ENCODE measurements around the gene HES2. TPM values are rescaled to one million over a fixed set of nuclear protein-coding genes. Genes with fewer than 3 reads are reported as not detected.
A peak's percentile ranks its signal among the peaks of the same experiment; 100 is the strongest.

The HES2 gene
- total RNA-seq, 1 experiment from 2014 or later = 1.2 TPM

DNA sequence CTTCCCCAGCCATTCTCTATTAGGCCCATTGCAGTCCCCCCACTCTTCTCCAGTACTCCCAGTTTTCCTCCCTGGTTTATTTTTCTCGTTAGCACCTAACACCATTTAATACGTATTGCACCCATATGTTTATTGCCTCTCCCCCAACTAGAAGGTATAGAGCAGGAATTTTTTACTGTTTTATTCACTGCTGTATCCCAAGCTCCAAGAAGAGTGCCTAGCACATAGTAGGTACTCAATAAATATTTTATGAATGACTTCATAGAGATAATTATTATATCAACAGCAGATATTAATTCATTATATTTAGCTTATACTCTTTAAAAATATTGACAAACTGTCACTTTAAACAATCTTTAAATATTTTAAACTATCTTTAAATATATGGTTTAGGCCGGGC is 20.4 kb downstream of the HES2 start:
- no peak overlapping the region for H2AK5ac ChIP-seq (ENCODE audit: insufficient read length, low read length)

More for the DNA sequence above, 20.4 kb downstream of the HES2 start:
- Histone ChIP-seq H4K20me1 (ENCODE audit: control insufficient read depth, insufficient read depth, insufficient read length) (no peaks in the 10 kb centered on the region), H4K8ac (replicated peaks; ENCODE audit: insufficient read length, low read depth, low read length) (no peak overlapping the region), H2BK15ac (ENCODE audit: low read depth, low read length) (no peak overlapping the region), H2BK5ac (ENCODE audit: insufficient read length, low read length) (no peak overlapping the region), H2BK20ac (ENCODE audit: low read depth, low read length, poor library complexity, severe bottlenecking) (no peak overlapping the region), H3K23me2 (ENCODE audit: insufficient read length, low read depth, low read length, poor library complexity, severe bottlenecking) (peaks cover under 1% of the 10 kb centered on the region), H3K18ac (ENCODE audit: insufficient read length, low read depth, low read length) (no peak overlapping the region), H3K56ac (ENCODE audit: insufficient read length, low read depth, low read length) (no peak overlapping the region), H3K79me1 (ENCODE audit: insufficient read depth, low read depth, low read length, poor library complexity, severe bottlenecking) (no peaks in the 10 kb centered on the region), H4K91ac (ENCODE audit: insufficient read length, low read depth, low read length) (no peak overlapping the region), H2BK12ac (ENCODE audit: insufficient read length, low read depth, low read length) (no peak overlapping the region), H4K5ac (ENCODE audit: insufficient read length, low read depth, low read length) (no peak overlapping the region), H3K14ac (ENCODE audit: insufficient read depth, low read length) (no peak overlapping the region), H3K9ac (ENCODE audit: extremely low read depth, insufficient read length, low read length) (no peak overlapping the region), H3K27me3 (ENCODE audit: insufficient read depth, low read length) (no peaks in the 10 kb centered on the region), H3K9me3 (ENCODE audit: control insufficient read depth, low read depth, low read length) (no peaks in the 10 kb centered on the region), H3K79me2 (ENCODE audit: insufficient read depth, low read length) (no peaks in the 10 kb centered on the region; the same call in 1 of the 2 replicates), H3K4me1 (ENCODE audit: insufficient read depth, low read length) (no peaks in the 10 kb centered on the region), H3K23ac (ENCODE audit: insufficient read length, low read depth, low read length) (no peak overlapping the region), H2BK120ac (ENCODE audit: low read depth, low read length, poor library complexity, severe bottlenecking) (no peak overlapping the region), H3K4ac (ENCODE audit: low read depth, low read length) (no peak overlapping the region), H3K27ac (ENCODE audit: insufficient read length, low read depth, low read length) (no peak overlapping the region), H3T11ph (ENCODE audit: low read length) (no peak overlapping the region), H3K4me2 (ENCODE audit: insufficient read depth, insufficient read length, low read length) (no peak overlapping the region), H2AFZ (ENCODE audit: low read length) (no peak overlapping the region)
- peaks cover 40% of the 10 kb centered on the region for H3K27me3 Mint-ChIP-seq (ENCODE audit: low read depth)
- DNase-seq = no peak
- peak overlapping the region in 1 of 3 experiments; percentile 15; a peak in 1 of 7 replicates for H3K27ac Mint-ChIP-seq
- peaks cover under 1% of the 10 kb centered on the region in 2 experiments for H3K4me1 Mint-ChIP-seq
- WGBS (ENCODE audit: extremely low coverage, insufficient read length, low lambda C conversion rate) = no CpG with 5 or more reads among the region's 3 CpGs
- H3K9me3 Mint-ChIP-seq = no peaks in the 10 kb centered on the region
- TF ChIP-seq, protein P1, sequence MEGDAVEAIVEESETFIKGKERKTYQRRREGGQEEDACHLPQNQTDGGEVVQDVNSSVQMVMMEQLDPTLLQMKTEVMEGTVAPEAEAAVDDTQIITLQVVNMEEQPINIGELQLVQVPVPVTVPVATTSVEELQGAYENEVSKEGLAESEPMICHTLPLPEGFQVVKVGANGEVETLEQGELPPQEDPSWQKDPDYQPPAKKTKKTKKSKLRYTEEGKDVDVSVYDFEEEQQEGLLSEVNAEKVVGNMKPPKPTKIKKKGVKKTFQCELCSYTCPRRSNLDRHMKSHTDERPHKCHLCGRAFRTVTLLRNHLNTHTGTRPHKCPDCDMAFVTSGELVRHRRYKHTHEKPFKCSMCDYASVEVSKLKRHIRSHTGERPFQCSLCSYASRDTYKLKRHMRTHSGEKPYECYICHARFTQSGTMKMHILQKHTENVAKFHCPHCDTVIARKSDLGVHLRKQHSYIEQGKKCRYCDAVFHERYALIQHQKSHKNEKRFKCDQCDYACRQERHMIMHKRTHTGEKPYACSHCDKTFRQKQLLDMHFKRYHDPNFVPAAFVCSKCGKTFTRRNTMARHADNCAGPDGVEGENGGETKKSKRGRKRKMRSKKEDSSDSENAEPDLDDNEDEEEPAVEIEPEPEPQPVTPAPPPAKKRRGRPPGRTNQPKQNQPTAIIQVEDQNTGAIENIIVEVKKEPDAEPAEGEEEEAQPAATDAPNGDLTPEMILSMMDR (conservative IDR thresholded peaks at IDR 0.05) = no peak
- H3K4me3 Mint-ChIP-seq = no peak overlapping the region
- peaks cover 0 to 4% (median 2%) of the 10 kb centered on the region in 3 experiments; a peak in 2 of 7 replicates for H3K36me3 Mint-ChIP-seq (ENCODE audit: insufficient read depth in 1 of 3, low read depth in 3 of 3)
